ENCODE results near the gene KCNH8.

- TF ChIP-seq CTCF (IDR thresholded peaks at IDR 0.05) (no peak), POLR2A (IDR thresholded peaks at IDR 0.05) (no peak)
These were observed 84.3 kb downstream of the KCNH8 start for GRCh38 chr3:19232566-19232965.

Measured in right lobe of liver (tissue), 4 donors.